CD14-positive monocyte (primary cell): ENCODE data around the gene ANO2. TPM values are rescaled to one million over a fixed set of nuclear protein-coding genes. Genes with fewer than 3 reads are reported as not detected.

ENCODE experiments used
- DNase-seq, 3 donors: peaks; one replicate each; pipeline ENCODE4 v3.0.0-alpha.2; 2011 to 2022
- H2AFZ ChIP-seq: 2 replicates; pipeline ENCODE4 v1.6.0; 2012; ENCODE audit warnings: mild to moderate bottlenecking, low read depth, low read length, inconsistent platforms; ENCODE audit not compliant: insufficient read depth, poor library complexity, severe bottlenecking
- H3K27ac ChIP-seq, 2 donors: 1 replicate in 1 of 2; 2 replicates in 1 of 2; pipeline ENCODE4 v1.5.1; 2012 to 2013; ENCODE audit warnings: low read length in 2 of 2, control low read depth in 1 of 2, inconsistent platforms in 1 of 2, low read depth in 1 of 2, mild to moderate bottlenecking in 1 of 2
- H3K27me3 ChIP-seq, 2 donors: one replicate each; pipeline versions ENCODE4 v1.6.0 to v1.6.1; 2011 to 2013; ENCODE audit warnings: low read length in 2 of 2; ENCODE audit not compliant: control insufficient read depth in 2 of 2, insufficient read depth in 2 of 2
- H3K36me3 ChIP-seq, 2 donors: replicated peaks in 1 of 2; 1 replicate in 1 of 2; 2 replicates in 1 of 2; pipeline versions ENCODE4 v1.5.1 to v1.6.1; 2012 to 2013; ENCODE audit warnings: low read length in 2 of 2, control low read depth in 1 of 2, inconsistent platforms in 1 of 2, mild to moderate bottlenecking in 1 of 2; ENCODE audit not compliant: insufficient read depth in 2 of 2, control insufficient read depth in 1 of 2
- H3K4me1 ChIP-seq, 2 donors: 1 replicate in 1 of 2; 2 replicates in 1 of 2; pipeline versions ENCODE4 v1.5.1 to v1.6.1; 2012 to 2013; ENCODE audit warnings: low read length in 2 of 2, control low read depth in 1 of 2, inconsistent platforms in 1 of 2, mild to moderate bottlenecking in 1 of 2, moderate library complexity in 1 of 2; ENCODE audit not compliant: insufficient read depth in 2 of 2, control insufficient read depth in 1 of 2
- H3K4me2 ChIP-seq: replicated peaks from 2 replicates; pipeline ENCODE3; 2012; ENCODE audit warnings: low read length, moderate library complexity, mild to moderate bottlenecking; ENCODE audit not compliant: poor library complexity, severe bottlenecking; ENCODE audit errors: extremely low read depth
- H3K4me3 ChIP-seq, 3 experiments: fragments of 200-600 bp in 1 of 3; sonication (generic) in 1 of 3; replicated peaks in 1 of 3; 1 replicate in 2 of 3; 2 replicates in 1 of 3; pipeline ENCODE4 v1.5.1; 2011 to 2013; ENCODE audit warnings: low read length in 3 of 3, mild to moderate bottlenecking in 3 of 3, control low read depth in 2 of 3, low read depth in 2 of 3, inconsistent platforms in 1 of 3, moderate library complexity in 1 of 3
- H3K79me2 ChIP-seq: 2 replicates; pipeline ENCODE4 v1.6.0; 2012; ENCODE audit warnings: mild to moderate bottlenecking, control low read depth, inconsistent platforms, low read length, moderate library complexity; ENCODE audit not compliant: insufficient read depth
- H3K9ac ChIP-seq: 2 replicates; pipeline ENCODE4 v1.6.0; 2017; ENCODE audit warnings: low read length, mild to moderate bottlenecking; ENCODE audit not compliant: insufficient read depth, poor library complexity, severe bottlenecking
- H3K9me3 ChIP-seq, 2 donors: replicated peaks in 1 of 2; 1 replicate in 1 of 2; 2 replicates in 1 of 2; pipeline versions ENCODE4 v1.5.1 to v1.6.1; 2012 to 2013; ENCODE audit warnings: low read length in 2 of 2, control low read depth in 1 of 2; ENCODE audit not compliant: control insufficient read depth in 1 of 2, insufficient read depth in 1 of 2
- H4K20me1 ChIP-seq: 2 replicates; pipeline ENCODE4 v1.6.0; 2012; ENCODE audit warnings: mild to moderate bottlenecking, low read length, control low read depth, moderate library complexity; ENCODE audit not compliant: insufficient read depth
- H3K27ac Mint-ChIP-seq, 7 donors: one replicate each; pipeline ENCODE4 v1.8.0; 2020; ENCODE audit warnings: mild to moderate bottlenecking in 7 of 7, mixed read lengths in 7 of 7, moderate library complexity in 6 of 7, inconsistent platforms in 2 of 7
- H3K27me3 Mint-ChIP-seq, 3 donors: one replicate each; pipeline ENCODE4 v1.8.0; 2021 to 2022; ENCODE audit warnings: low read depth in 3 of 3, mild to moderate bottlenecking in 3 of 3, mixed read lengths in 3 of 3, moderate library complexity in 3 of 3, inconsistent platforms in 1 of 3
- H3K36me3 Mint-ChIP-seq, 2 donors: one replicate each; pipeline ENCODE4 v1.8.0; 2020; ENCODE audit warnings: mixed read lengths in 2 of 2, inconsistent platforms in 1 of 2, mild to moderate bottlenecking in 1 of 2
- H3K4me1 Mint-ChIP-seq: one replicate; pipeline ENCODE4 v1.8.0; 2020; ENCODE audit warnings: mild to moderate bottlenecking, mixed read lengths
- H3K4me3 Mint-ChIP-seq, 2 donors: one replicate each; pipeline ENCODE4 v1.8.0; 2020; ENCODE audit warnings: mild to moderate bottlenecking in 2 of 2, mixed read lengths in 2 of 2, moderate library complexity in 1 of 2
- H3K9me3 Mint-ChIP-seq, 7 donors: one replicate each; pipeline ENCODE4 v1.8.0; 2020 to 2022; ENCODE audit warnings: mixed read lengths in 7 of 7, mild to moderate bottlenecking in 6 of 7, moderate library complexity in 6 of 7, inconsistent platforms in 2 of 7
- CTCF ChIP-seq: fragments of 200-600 bp; IDR thresholded peaks from one replicate; pipeline ENCODE4 v1.8.0; 2022; ENCODE audit warnings: antibody characterized with exemption, mild to moderate bottlenecking
- WGBS: methylation state at CpG from one replicate; pipeline ENCODE4 v1.1.5; 2013; ENCODE audit warnings: missing lambda C conversion rate; ENCODE audit not compliant: insufficient coverage; 5-methylcytosine and 5-hydroxymethylcytosine counted together
- intact Hi-C, 2 donors: fragments of 100-400 bp; cut with micrococcal nuclease; formaldehyde crosslinking; loops; one replicate each; pipeline versions ENCODE4 v1.15.0 to v1.15.1; 2023
- polyA plus RNA-seq, 3 donors: library from polyadenylated mRNA; depleted of rRNA in 1 of 3; unstranded in 2 of 3; stranded (reverse) in 1 of 3; fragments of 300-500 nt in 2 of 3; fragments of >200 nt in 1 of 3; fragmentation: Illumina TruSeq in 2 of 3; gene quantifications; 1 replicate in 2 of 3; 2 replicates in 1 of 3; pipeline ENCODE4 v1.2.3, GENCODE V29; 2012 to 2021

Gene ANO2
- polyA plus RNA-seq, 3 donors = not detected

- Mint-ChIP-seq H3K27ac (no peak overlapping the region), H3K27me3 (peaks cover 0 to 2% (median under 1%) of the 10 kb centered on the region in 3 donors), H3K9me3 (peaks cover 0 to 5% (median 2%) of the 10 kb centered on the region in 7 donors), H3K36me3 (no peaks in the 10 kb centered on the region), H3K4me3 (no peak overlapping the region), H3K4me1 (no peaks in the 10 kb centered on the region)
- H3K27ac ChIP-seq = no peak overlapping the region
- H3K4me1 ChIP-seq = no peaks in the 10 kb centered on the region
- H3K36me3 ChIP-seq = no peaks in the 10 kb centered on the region
- intact Hi-C loops = no loop called here
- WGBS = no CpG with 5 or more reads among the region's 4 CpGs
- H3K9me3 ChIP-seq = no peaks in the 10 kb centered on the region
- no peaks in the 10 kb centered on the region for H4K20me1 ChIP-seq
- no peaks in the 10 kb centered on the region for H3K27me3 ChIP-seq
- H2AFZ ChIP-seq = no peak overlapping the region
- no peak for DNase-seq
- no peaks in the 10 kb centered on the region for H3K79me2 ChIP-seq
- no peak overlapping the region for H3K9ac ChIP-seq
- H3K4me3 ChIP-seq = no peak overlapping the region
- no peak overlapping the region for H3K4me2 ChIP-seq
- no peak for TF ChIP-seq CTCF
These were observed 279.4 kb downstream of the ANO2 start for GRCh38 chr12:5665615-5666014.

GRCh38 chr12:5661811-5662210 lies 283.2 kb downstream of the ANO2 start:
- Mint-ChIP-seq H3K9me3 (peaks cover 0 to 4% (median 0%) of the 10 kb centered on the region in 7 donors), H3K27ac (no peak overlapping the region), H3K4me3 (no peak overlapping the region), H3K27me3 (peaks cover 0 to 2% (median 0%) of the 10 kb centered on the region in 3 donors), H3K4me1 (no peaks in the 10 kb centered on the region), H3K36me3 (no peaks in the 10 kb centered on the region)
- Histone ChIP-seq H3K9me3 (no peaks in the 10 kb centered on the region), H3K4me1 (no peaks in the 10 kb centered on the region), H2AFZ (no peak overlapping the region), H3K4me2 (no peak overlapping the region), H3K27ac (no peak overlapping the region), H3K9ac (no peak overlapping the region), H3K36me3 (no peaks in the 10 kb centered on the region), H3K79me2 (no peaks in the 10 kb centered on the region), H3K4me3 (no peak overlapping the region), H3K27me3 (no peaks in the 10 kb centered on the region), H4K20me1 (no peaks in the 10 kb centered on the region)
- no peak for DNase-seq
- intact Hi-C loops = no loop called here
- TF ChIP-seq CTCF = no peak
- WGBS = 90% methylated on average over 7 of the region's 8 CpGs
